Peyer's patch (tissue), 4 donors: ENCODE results near the gene TEX29. TPM values are rescaled to one million over a fixed set of nuclear protein-coding genes. Genes with fewer than 3 reads are reported as not detected.

Experiments used
- DNase-seq, 3 donors: peaks; one replicate each; pipeline ENCODE4 v3.0.0-alpha.2; 2017 to 2019
- H3K27ac ChIP-seq, 4 donors: fragments of 200-600 bp; sonication (generic); one replicate each; pipeline ENCODE4 v1.5.1; 2016 to 2019
- H3K27me3 ChIP-seq, 2 donors: fragments of 200-600 bp; sonication (generic); one replicate each; pipeline ENCODE4 v1.5.1; 2019
- H3K36me3 ChIP-seq, 3 donors: fragments of 200-600 bp; sonication (generic); one replicate each; pipeline ENCODE4 v1.5.1; 2016 to 2019
- H3K4me1 ChIP-seq, 4 donors: fragments of 200-600 bp; sonication (generic); one replicate each; pipeline ENCODE4 v1.5.1; 2016 to 2019
- H3K4me3 ChIP-seq, 4 donors: fragments of 200-600 bp; sonication (generic); 1 replicate in 3 of 4; 2 replicates in 1 of 4; pipeline ENCODE4 v1.5.1; 2016 to 2019; ENCODE audit warnings: mild to moderate bottlenecking in 1 of 4
- H3K9me3 ChIP-seq, 4 donors: fragments of 200-600 bp; sonication (generic); one replicate each; pipeline ENCODE4 v1.5.1; 2016 to 2019; ENCODE audit warnings: mild to moderate bottlenecking in 1 of 4
- CTCF ChIP-seq, 6 experiments: fragments of 450-650 bp in 4 of 6; fragments of 200-600 bp in 2 of 6; sonication (generic) in 1 of 6; IDR thresholded peaks; one replicate each; pipeline ENCODE4 v1.5.1; 2017 to 2019; ENCODE audit warnings: antibody characterized with exemption in 6 of 6, mild to moderate bottlenecking in 3 of 6, moderate library complexity in 1 of 6
- POLR2A ChIP-seq, 2 donors: fragments of 450-650 bp; IDR thresholded peaks; one replicate each; pipeline ENCODE4 v1.5.1; 2017; ENCODE audit warnings: antibody characterized with exemption in 2 of 2, mild to moderate bottlenecking in 2 of 2, moderate library complexity in 2 of 2
- total RNA-seq, 4 donors: library from RNA; depleted of rRNA; stranded (reverse); fragments of >200 nt; gene quantifications; one replicate each; pipeline ENCODE4 v1.1.0, GENCODE V29; 2016

TEX29 gene
- total RNA-seq, 4 donors from 2014 or later: not detected

GRCh38 chr13:111341886-111342285 lies 21.4 kb downstream of the TEX29 start:
- Histone ChIP-seq H3K27me3 (no peaks in the 10 kb centered on the region), H3K27ac (no peak overlapping the region)

GRCh38 chr13:111342721-111343120 lies 22.3 kb downstream of the TEX29 start:
- no peaks in the 10 kb centered on the region for H3K36me3 ChIP-seq
- H3K4me1 ChIP-seq: no peaks in the 10 kb centered on the region
- no peaks in the 10 kb centered on the region for H3K27me3 ChIP-seq
- TF ChIP-seq POLR2A (IDR thresholded peaks at IDR 0.05) (no peak), CTCF (IDR thresholded peaks at IDR 0.05) (no peak)
- no peaks in the 10 kb centered on the region for H3K9me3 ChIP-seq
- no peak overlapping the region for H3K4me3 ChIP-seq
- DNase-seq: no peak
- H3K27ac ChIP-seq: no peak overlapping the region

More at GRCh38 chr13:111341886-111342285, 21.4 kb downstream of the TEX29 start:
- Histone ChIP-seq H3K36me3 (no peaks in the 10 kb centered on the region), H3K4me3 (no peak overlapping the region), H3K9me3 (no peaks in the 10 kb centered on the region), H3K4me1 (no peaks in the 10 kb centered on the region)
- DNase-seq: no peak
- TF ChIP-seq CTCF (IDR thresholded peaks at IDR 0.05) (no peak), POLR2A (IDR thresholded peaks at IDR 0.05) (no peak)

- no peak for DNase-seq
- Histone ChIP-seq H3K4me3 (no peak overlapping the region), H3K36me3 (no peaks in the 10 kb centered on the region), H3K9me3 (no peaks in the 10 kb centered on the region), H3K27ac (no peak overlapping the region), H3K4me1 (no peaks in the 10 kb centered on the region), H3K27me3 (no peaks in the 10 kb centered on the region)
- no peak for TF ChIP-seq CTCF (IDR thresholded peaks at IDR 0.05)
Observed at GRCh38 chr13:111343186-111343805, 22.9 kb downstream of the TEX29 start.

- Histone ChIP-seq H3K9me3 (no peaks in the 10 kb centered on the region), H3K36me3 (no peaks in the 10 kb centered on the region), H3K4me1 (no peaks in the 10 kb centered on the region), H3K27ac (no peak overlapping the region), H3K27me3 (no peaks in the 10 kb centered on the region), H3K4me3 (no peak overlapping the region)
- TF ChIP-seq CTCF (IDR thresholded peaks at IDR 0.05) (no peak), POLR2A (IDR thresholded peaks at IDR 0.05) (no peak)
- no peak for DNase-seq
Observed at GRCh38 chr13:111344471-111345191, 24.2 kb downstream of the TEX29 start.

GRCh38 chr13:111345682-111346081 lies 25.2 kb downstream of the TEX29 start:
- Histone ChIP-seq H3K9me3 (no peaks in the 10 kb centered on the region), H3K27me3 (no peaks in the 10 kb centered on the region), H3K4me1 (no peaks in the 10 kb centered on the region), H3K36me3 (no peaks in the 10 kb centered on the region), H3K4me3 (no peak overlapping the region), H3K27ac (no peak overlapping the region)
- no peak for DNase-seq
- TF ChIP-seq POLR2A (IDR thresholded peaks at IDR 0.05) (no peak), CTCF (IDR thresholded peaks at IDR 0.05) (no peak)
